HG03378 (cell line): ENCODE results near the gene C17orf100.

Source experiments
- ATAC-seq: cut with Tn5 transposase; IDR thresholded peaks from one replicate; pipeline ENCODE4 v1.9.1; 2021; ENCODE audit warnings: mild to moderate bottlenecking, moderate library complexity; ENCODE audit not compliant: unreplicated experiment

The C17orf100 gene

GRCh38 chr17:6651354-6651918 lies at the start of gene C17orf100, which contains the start of gene MED31:
C17orf100 (plus strand) TSS chr17:6651762; CDS start chr17:6651914, 152 bp downstream.
MED31 (minus strand) TSS chr17:6651605; CDS start chr17:6651528, 77 bp downstream.
- peak; percentile 63 for ATAC-seq

GRCh38 chr17:6602141-6602540 lies 49.4 kb upstream of the C17orf100 start:
- ATAC-seq, result no peak

GRCh38 chr17:6603744-6604325 lies 47.7 kb upstream of the C17orf100 start:
- no peak for ATAC-seq

DNA sequence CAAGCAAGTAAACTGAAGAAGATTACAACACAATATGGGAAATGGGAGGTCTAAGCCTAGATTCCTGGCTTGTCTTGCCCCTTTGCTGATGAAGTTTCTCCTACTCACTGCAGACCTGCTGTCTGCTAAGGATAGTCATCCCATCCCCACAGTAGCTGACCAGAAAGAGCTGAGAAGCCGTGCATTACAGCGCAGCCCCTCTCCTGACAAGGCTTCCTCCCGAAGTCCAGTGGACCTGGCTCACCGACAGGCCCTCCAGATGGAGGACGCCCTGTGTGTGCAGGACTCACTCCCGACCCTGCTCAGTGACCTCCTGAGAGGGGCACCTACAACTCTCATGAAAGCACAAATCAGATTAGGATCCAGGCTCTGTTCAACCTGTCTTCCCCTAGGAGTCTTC lies 46.4 kb upstream of the C17orf100 start:
- no peak for ATAC-seq

- no peak for ATAC-seq
These were observed 43.2 kb upstream of the C17orf100 start for GRCh38 chr17:6608321-6608720.

DNA sequence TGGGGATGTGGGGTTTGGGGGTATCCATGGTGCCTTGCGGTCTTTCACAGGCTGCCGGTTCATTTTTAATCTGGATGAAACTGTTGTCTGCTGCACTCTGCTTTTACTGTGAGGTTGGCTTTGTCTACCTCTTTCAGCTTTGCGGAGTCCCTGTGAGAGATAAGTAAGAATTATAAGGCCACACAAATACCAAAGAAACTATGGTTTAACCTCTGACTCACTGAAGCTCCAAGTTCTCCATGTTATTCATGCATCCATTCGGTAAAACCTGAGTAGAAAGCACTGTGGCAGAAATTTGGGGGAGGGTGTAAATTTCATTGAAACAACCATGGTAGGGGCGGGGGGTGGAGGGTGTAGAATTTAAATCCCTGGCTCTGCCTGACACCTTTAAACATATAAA lies 41.6 kb upstream of the C17orf100 start:
- no peak for ATAC-seq

- ATAC-seq, result no peak
These were observed 40.3 kb upstream of the C17orf100 start for GRCh38 chr17:6611231-6611630.

DNA sequence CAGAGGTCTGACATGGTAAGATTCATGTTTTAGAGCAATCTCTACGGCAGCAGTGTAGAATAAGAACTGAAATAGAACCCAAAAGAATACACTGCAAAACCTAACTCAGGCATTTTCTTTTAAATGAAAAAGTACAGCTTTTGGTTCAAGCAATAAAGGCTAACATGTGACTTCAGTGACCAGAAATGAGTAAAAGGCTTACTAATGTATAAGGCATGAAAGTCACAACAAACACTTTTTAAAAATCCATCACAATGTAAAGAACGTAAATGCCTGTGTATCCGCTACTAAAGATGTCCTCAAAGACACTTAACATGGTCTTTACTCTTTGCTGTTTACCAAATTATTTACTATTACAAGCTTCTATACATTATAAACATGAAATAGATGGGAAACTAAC lies 27.6 kb upstream of the C17orf100 start:
- no peak for ATAC-seq

GRCh38 chr17:6626616-6627015 lies 24.9 kb upstream of the C17orf100 start:
- ATAC-seq, result no peak

- ATAC-seq, result no peak
These were observed 24.5 kb upstream of the C17orf100 start for GRCh38 chr17:6627019-6627418.

GRCh38 chr17:6630390-6630789 lies 21.2 kb upstream of the C17orf100 start:
- ATAC-seq, result no peak

DNA sequence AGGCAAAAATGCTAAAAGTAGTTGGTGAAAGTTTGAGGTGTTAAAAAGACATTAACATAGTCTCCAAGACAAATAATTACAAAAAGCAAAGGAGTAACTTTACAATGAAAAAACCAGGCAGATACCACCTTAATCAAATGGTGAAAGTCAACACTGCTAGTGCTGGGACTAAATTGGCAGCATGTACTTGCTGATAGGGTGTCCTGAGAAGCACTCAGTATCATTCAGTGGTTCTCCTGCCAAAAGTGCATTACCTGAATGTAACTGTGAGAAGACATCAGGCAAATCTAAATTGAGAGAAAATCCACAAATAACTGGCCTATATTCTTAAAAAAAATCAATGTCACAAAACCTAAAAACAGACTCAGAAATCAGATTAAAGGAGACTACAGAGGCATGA lies 19.0 kb upstream of the C17orf100 start:
- ATAC-seq, result no peak

GRCh38 chr17:6633263-6633662 lies 18.3 kb upstream of the C17orf100 start:
- no peak for ATAC-seq

DNA sequence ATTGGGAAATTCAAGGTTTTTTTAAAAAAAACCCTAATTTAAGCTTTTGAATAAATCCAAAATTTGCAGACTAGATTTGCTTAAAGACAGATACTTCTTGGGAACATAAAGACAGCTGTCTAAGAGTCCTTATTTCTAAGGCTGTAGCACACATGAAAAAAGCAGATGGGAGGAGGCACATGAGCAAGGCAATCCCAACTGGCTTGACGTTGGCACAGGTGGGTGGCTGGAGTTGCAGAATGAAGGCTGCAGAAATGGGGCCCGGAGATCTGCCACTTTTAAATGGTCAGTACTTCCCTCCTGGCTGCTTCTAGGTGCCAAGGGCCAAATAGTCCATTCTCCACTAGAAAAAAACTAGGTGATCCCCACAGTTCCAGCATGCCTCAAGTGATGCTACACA lies 15.5 kb upstream of the C17orf100 start:
- no peak for ATAC-seq

GRCh38 chr17:6636616-6637457 lies 14.7 kb upstream of the C17orf100 start:
- ATAC-seq, result no peak

GRCh38 chr17:6637458-6637840 lies 14.1 kb upstream of the C17orf100 start:
- ATAC-seq, result no peak

DNA sequence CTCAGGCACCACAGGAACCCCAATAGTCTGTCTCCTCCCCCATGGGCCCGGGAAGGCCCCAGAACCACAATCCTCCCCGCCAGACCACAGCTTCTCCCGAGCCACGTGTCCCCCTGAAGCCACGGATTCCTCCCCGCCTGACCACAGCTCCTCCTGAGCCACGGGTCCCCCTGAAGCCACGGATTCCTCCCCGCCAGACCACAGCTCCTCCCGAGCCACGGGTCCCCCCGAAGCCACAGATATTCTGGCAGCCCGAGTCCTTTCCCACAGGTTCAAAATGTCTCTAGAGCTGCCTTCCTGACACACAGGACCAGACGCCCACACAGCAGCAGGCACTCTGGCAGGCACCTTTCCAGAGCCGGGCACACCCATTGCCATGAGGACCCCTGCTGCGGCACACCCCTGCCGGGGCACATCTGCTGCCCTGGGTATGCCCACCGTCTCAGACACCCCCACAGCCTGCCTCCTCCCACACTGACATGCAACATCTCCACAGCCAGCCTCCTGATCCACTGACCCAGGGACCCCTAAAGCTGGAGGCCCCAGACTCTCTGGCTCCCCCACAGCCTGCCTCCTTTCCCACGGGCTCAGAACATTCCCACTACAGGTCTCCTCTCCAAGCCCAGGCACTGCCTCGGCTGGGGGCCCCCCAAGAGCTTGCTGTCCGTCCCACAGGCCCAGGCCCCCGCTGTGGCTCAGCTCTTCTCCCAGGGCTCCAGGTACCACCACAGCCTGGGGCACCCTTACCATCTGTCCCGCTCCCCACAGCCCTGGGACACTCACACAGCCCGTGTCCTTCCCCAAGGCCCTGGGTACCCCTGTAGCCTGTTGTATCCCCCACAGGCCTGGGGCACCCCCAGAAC lies 13.3 kb upstream of the C17orf100 start:
- ATAC-seq, result no peak

GRCh38 chr17:6639014-6639585 lies 12.5 kb upstream of the C17orf100 start:
- no peak for ATAC-seq

GRCh38 chr17:6639586-6640535 lies 11.7 kb upstream of the C17orf100 start:
- ATAC-seq, result no peak
